ENCODE results near the gene ADAMTS16.

DNA sequence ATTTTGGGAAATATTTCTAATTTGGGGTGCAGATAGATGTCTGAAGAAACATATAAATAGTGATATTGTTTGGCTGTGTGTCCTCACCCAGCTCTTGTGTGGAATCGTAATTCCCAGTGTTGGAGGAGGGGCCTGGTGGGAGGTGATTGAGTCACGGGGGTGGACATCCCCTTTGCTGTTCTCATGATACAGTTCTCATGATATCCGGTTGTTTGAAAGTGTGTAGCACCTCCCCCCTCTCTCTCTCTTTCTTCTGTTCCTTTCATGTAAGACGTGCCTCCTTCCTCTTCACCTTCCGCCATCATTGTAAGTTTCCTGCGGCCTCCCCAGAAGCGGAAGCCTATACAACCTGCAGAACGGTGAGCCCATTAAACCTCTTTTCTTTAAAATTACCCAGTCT lies 11.4 kb upstream of the ADAMTS16 start:
- TF ChIP-seq, protein P1, sequence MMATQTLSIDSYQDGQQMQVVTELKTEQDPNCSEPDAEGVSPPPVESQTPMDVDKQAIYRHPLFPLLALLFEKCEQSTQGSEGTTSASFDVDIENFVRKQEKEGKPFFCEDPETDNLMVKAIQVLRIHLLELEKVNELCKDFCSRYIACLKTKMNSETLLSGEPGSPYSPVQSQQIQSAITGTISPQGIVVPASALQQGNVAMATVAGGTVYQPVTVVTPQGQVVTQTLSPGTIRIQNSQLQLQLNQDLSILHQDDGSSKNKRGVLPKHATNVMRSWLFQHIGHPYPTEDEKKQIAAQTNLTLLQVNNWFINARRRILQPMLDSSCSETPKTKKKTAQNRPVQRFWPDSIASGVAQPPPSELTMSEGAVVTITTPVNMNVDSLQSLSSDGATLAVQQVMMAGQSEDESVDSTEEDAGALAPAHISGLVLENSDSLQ (IDR thresholded peaks at IDR 0.05), result no peak
- TF ChIP-seq SP1 (IDR thresholded peaks at IDR 0.05), result no peak
- TF ChIP-seq TARDBP (IDR thresholded peaks at IDR 0.05), result no peak
- TF ChIP-seq FOXA1 (IDR thresholded peaks at IDR 0.05), result no peak
- no peak for TF ChIP-seq HDGF (IDR thresholded peaks at IDR 0.05; ENCODE audit: borderline replicate concordance)
- no peak for TF ChIP-seq SUZ12 (IDR thresholded peaks at IDR 0.05)
- no peak for TF ChIP-seq FOXM1 (IDR thresholded peaks at IDR 0.05; ENCODE audit: borderline replicate concordance)
- no peak for TF ChIP-seq BHLHE40 (IDR thresholded peaks at IDR 0.05; ENCODE audit: borderline replicate concordance)
- no peak for TF ChIP-seq ARNT (IDR thresholded peaks at IDR 0.05)
- no peak for TF ChIP-seq ELF4 (IDR thresholded peaks at IDR 0.05)
- no peak for TF ChIP-seq LEF1 (IDR thresholded peaks at IDR 0.05; ENCODE audit: borderline replicate concordance)
- no peak for TF ChIP-seq NFRKB (IDR thresholded peaks at IDR 0.05)
- no peak for TF ChIP-seq CTBP1 (IDR thresholded peaks at IDR 0.05; ENCODE audit: borderline replicate concordance)
- no peak for TF ChIP-seq FOXK2 (IDR thresholded peaks at IDR 0.05)
